HG03342 (cell line): Measurements from ENCODE around the gene ADAMTS16.
A peak's percentile ranks its signal among the peaks of the same experiment; 100 is the strongest.

ENCODE experiments used
- ATAC-seq: cut with Tn5 transposase; IDR thresholded peaks from one replicate; pipeline ENCODE4 v1.9.1; 2021; ENCODE audit warnings: mild to moderate bottlenecking, moderate library complexity; ENCODE audit not compliant: unreplicated experiment

Gene ADAMTS16

GRCh38 chr5:5182508-5183188, 42.5 kb downstream of the ADAMTS16 start:
- no peak for ATAC-seq

- ATAC-seq: no peak
Observed at GRCh38 chr5:5183189-5183699, 43.1 kb downstream of the ADAMTS16 start.

- ATAC-seq: no peak
Observed at GRCh38 chr5:5183933-5184332, 43.8 kb downstream of the ADAMTS16 start.

- ATAC-seq: no peak
Observed at GRCh38 chr5:5188376-5189050, 48.4 kb downstream of the ADAMTS16 start.

GRCh38 chr5:5189051-5189430, 48.9 kb downstream of the ADAMTS16 start:
- ATAC-seq: no peak

GRCh38 chr5:5191906-5192305, 51.8 kb downstream of the ADAMTS16 start:
- no peak for ATAC-seq

GRCh38 chr5:5192681-5193080, 52.6 kb downstream of the ADAMTS16 start:
- ATAC-seq: no peak

- ATAC-seq: no peak
Observed at GRCh38 chr5:5195128-5195918, 55.2 kb downstream of the ADAMTS16 start.

GRCh38 chr5:5198135-5198534, 58.0 kb downstream of the ADAMTS16 start:
- ATAC-seq: no peak

GRCh38 chr5:5198815-5199214, 58.7 kb downstream of the ADAMTS16 start:
- ATAC-seq: no peak

GRCh38 chr5:5199495-5199894, 59.4 kb downstream of the ADAMTS16 start:
- ATAC-seq: no peak

GRCh38 chr5:5200133-5200532, 60.0 kb downstream of the ADAMTS16 start:
- ATAC-seq: no peak

GRCh38 chr5:5202321-5202720, 62.2 kb downstream of the ADAMTS16 start:
- no peak for ATAC-seq

- no peak for ATAC-seq
Observed at GRCh38 chr5:5203451-5203850, 63.3 kb downstream of the ADAMTS16 start.

- no peak for ATAC-seq
Observed at GRCh38 chr5:5207828-5208227, 67.7 kb downstream of the ADAMTS16 start.

- ATAC-seq: no peak
Observed at GRCh38 chr5:5209089-5209488, 69.0 kb downstream of the ADAMTS16 start.

- ATAC-seq: no peak
Observed at GRCh38 chr5:5209510-5210286, 69.6 kb downstream of the ADAMTS16 start.

GRCh38 chr5:5217371-5217770, 77.2 kb downstream of the ADAMTS16 start:
- peak; percentile 72 for ATAC-seq

GRCh38 chr5:5218396-5218795, 78.3 kb downstream of the ADAMTS16 start:
- ATAC-seq: no peak

- ATAC-seq: no peak
Observed at GRCh38 chr5:5219541-5219940, 79.4 kb downstream of the ADAMTS16 start.
